Measurements from ENCODE around the gene ISM2.

Gene ISM2

GRCh38 chr14:77520555-77520954, 21.9 kb upstream of the ISM2 start:
- H3K27ac ChIP-seq = no peak overlapping the region
- TF ChIP-seq CTCF (IDR thresholded peaks at IDR 0.05) = no peak
- TF ChIP-seq ZFX (IDR thresholded peaks at IDR 0.05; ENCODE audit: borderline replicate concordance) = no peak

GRCh38 chr14:77516126-77516525, 17.5 kb upstream of the ISM2 start:
- no peak overlapping the region for H3K27ac ChIP-seq
- TF ChIP-seq ZFX (IDR thresholded peaks at IDR 0.05; ENCODE audit: borderline replicate concordance) = no peak
- no peak for TF ChIP-seq CTCF (IDR thresholded peaks at IDR 0.05)

GRCh38 chr14:77511486-77512162, 13.0 kb upstream of the ISM2 start:
- H3K27ac ChIP-seq = no peak overlapping the region

GRCh38 chr14:77509366-77509765, 10.8 kb upstream of the ISM2 start:
- TF ChIP-seq CTCF (IDR thresholded peaks at IDR 0.05) = no peak
- TF ChIP-seq ZFX (IDR thresholded peaks at IDR 0.05; ENCODE audit: borderline replicate concordance) = no peak
- H3K27ac ChIP-seq = no peak overlapping the region

More at GRCh38 chr14:77511486-77512162, 13.0 kb upstream of the ISM2 start:
- TF ChIP-seq ZFX (IDR thresholded peaks at IDR 0.05; ENCODE audit: borderline replicate concordance) = no peak
- TF ChIP-seq CTCF (IDR thresholded peaks at IDR 0.05) = no peak

GRCh38 chr14:77508876-77509275, 10.3 kb upstream of the ISM2 start:
- TF ChIP-seq CTCF (IDR thresholded peaks at IDR 0.05) (no peak), ZFX (IDR thresholded peaks at IDR 0.05; ENCODE audit: borderline replicate concordance) (no peak)
- no peak overlapping the region for H3K27ac ChIP-seq

GRCh38 chr14:77508249-77508648, 9.6 kb upstream of the ISM2 start:
- H3K27ac ChIP-seq = no peak overlapping the region
- TF ChIP-seq CTCF (IDR thresholded peaks at IDR 0.05) = no peak

- H3K27ac ChIP-seq = no peak overlapping the region
- TF ChIP-seq CTCF (IDR thresholded peaks at IDR 0.05) = no peak
- TF ChIP-seq ZFX (IDR thresholded peaks at IDR 0.05; ENCODE audit: borderline replicate concordance) = no peak
These were observed 9.1 kb upstream of the ISM2 start for GRCh38 chr14:77507762-77508161.

Data from 22Rv1 (cell line).